ENCODE data around the gene PCDHA5.
"Not testable (repeated sequence)": the region's sequence is repeated elsewhere in the genome, so short reads cannot be mapped to it uniquely, and the experiment has no call there.

PCDHA5 gene

DNA sequence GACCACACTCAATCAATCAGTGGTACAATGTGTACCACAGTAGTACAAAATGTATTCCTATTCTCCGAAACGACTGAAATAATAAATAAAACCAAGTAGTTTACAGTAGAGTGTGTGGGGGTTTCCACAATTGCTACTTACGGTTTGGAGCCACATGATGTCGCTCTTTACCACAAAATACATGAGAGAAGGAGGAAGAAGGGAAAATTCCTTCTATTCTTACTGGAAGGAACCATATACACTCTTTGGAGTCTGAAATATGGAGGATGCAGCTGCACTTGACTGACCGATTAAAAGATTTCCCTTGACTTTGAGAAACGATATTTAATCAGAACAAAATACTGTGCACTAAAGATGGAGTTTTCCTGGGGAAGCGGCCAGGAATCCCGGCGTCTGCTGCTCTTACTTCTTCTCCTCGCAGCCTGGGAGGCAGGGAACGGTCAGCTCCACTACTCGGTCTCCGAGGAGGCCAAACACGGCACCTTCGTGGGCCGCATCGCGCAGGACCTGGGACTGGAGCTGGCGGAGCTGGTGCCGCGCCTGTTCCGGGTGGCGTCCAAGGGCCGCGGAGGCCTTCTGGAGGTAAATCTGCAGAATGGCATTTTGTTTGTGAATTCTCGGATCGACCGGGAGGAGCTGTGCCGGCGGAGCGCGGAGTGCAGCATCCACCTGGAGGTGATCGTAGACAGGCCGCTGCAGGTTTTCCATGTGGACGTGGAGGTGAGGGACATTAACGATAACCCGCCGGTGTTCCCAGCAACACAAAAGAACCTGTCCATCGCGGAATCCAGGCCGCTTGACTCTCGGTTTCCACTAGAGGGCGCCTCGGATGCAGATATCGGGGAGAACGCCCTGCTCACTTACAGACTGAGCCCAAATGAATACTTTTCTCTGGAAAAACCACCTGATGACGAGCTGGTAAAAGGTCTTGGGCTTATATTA lies 14.3 kb upstream of the PCDHA5 start, which contains the start of gene PCDHA4:
Gene PCDHA4, plus strand, starts transcription at position 235 of the 942 bp plus-strand sequence.
- no peak for DNase-seq (ENCODE audit: low read depth)
- no peak within 1 kb of the TSS for H3K4me3 ChIP-seq (ENCODE audit: low read depth, low read length)
- TF ChIP-seq, protein P1, sequence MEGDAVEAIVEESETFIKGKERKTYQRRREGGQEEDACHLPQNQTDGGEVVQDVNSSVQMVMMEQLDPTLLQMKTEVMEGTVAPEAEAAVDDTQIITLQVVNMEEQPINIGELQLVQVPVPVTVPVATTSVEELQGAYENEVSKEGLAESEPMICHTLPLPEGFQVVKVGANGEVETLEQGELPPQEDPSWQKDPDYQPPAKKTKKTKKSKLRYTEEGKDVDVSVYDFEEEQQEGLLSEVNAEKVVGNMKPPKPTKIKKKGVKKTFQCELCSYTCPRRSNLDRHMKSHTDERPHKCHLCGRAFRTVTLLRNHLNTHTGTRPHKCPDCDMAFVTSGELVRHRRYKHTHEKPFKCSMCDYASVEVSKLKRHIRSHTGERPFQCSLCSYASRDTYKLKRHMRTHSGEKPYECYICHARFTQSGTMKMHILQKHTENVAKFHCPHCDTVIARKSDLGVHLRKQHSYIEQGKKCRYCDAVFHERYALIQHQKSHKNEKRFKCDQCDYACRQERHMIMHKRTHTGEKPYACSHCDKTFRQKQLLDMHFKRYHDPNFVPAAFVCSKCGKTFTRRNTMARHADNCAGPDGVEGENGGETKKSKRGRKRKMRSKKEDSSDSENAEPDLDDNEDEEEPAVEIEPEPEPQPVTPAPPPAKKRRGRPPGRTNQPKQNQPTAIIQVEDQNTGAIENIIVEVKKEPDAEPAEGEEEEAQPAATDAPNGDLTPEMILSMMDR (IDR thresholded peaks at IDR 0.05; ENCODE audit: control insufficient read depth, extremely low read depth, insufficient read depth): peak; percentile 57

DNA sequence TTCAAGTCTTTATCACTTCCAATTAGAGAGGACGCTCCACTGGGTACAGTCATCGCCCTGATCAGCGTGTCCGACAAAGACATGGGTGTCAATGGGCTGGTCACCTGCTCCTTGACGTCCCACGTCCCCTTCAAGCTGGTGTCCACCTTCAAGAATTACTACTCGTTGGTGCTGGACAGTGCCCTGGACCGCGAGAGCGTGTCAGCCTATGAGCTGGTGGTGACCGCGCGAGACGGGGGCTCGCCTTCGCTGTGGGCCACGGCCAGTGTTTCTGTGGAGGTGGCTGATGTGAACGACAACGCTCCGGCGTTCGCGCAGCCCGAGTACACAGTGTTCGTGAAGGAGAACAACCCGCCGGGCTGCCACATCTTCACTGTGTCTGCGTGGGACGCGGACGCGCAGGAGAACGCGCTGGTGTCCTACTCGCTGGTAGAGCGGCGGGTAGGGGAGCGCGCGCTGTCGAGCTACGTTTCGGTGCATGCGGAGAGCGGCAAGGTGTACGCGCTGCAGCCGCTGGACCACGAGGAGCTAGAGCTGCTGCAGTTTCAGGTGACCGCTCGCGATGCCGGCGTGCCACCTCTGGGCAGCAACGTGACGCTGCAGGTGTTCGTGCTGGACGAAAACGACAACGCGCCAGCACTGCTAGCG lies 13.0 kb upstream of the PCDHA5 start:
- not testable (repeated sequence) for DNase-seq (ENCODE audit: low read depth); H3K4me3 ChIP-seq (ENCODE audit: low read depth, low read length)

DNA sequence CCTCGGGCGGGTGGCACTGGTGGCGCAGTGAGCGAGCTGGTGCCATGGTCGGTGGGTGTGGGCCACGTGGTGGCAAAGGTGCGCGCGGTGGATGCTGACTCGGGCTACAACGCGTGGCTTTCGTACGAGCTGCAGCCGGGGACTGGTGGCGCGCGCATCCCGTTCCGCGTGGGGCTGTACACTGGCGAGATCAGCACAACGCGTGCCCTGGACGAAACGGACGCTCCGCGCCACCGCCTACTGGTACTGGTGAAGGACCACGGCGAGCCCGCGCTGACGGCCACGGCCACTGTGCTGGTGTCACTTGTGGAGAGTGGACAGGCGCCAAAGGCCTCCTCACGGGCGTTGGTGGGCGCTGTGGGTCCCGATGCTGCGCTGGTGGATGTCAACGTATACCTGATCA lies 12.5 kb upstream of the PCDHA5 start:
- H3K4me3 ChIP-seq (ENCODE audit: low read depth, low read length): no peak overlapping the region
- TF ChIP-seq, protein P1 (IDR thresholded peaks at IDR 0.05; ENCODE audit: control insufficient read depth, extremely low read depth, insufficient read depth): no peak
- DNase-seq (ENCODE audit: low read depth): no peak

DNA sequence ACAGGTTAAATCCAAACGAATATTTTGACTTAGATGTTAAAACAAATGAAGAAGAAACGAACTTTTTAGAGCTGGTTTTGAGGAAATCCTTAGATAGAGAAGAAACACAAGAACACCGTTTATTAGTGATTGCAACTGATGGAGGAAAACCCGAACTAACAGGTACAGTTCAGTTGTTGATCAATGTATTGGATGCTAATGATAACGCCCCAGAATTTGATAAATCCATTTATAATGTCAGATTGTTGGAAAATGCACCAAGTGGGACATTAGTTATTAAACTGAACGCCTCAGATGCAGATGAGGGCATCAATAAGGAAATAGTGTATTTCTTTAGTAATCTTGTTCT lies 842 bp downstream of the PCDHA5 start:
- TF ChIP-seq, protein P1 (IDR thresholded peaks at IDR 0.05; ENCODE audit: control insufficient read depth, extremely low read depth, insufficient read depth): no peak
- H3K4me3 ChIP-seq (ENCODE audit: low read depth, low read length): no peak overlapping the region
- no peak for DNase-seq (ENCODE audit: low read depth)

DNA sequence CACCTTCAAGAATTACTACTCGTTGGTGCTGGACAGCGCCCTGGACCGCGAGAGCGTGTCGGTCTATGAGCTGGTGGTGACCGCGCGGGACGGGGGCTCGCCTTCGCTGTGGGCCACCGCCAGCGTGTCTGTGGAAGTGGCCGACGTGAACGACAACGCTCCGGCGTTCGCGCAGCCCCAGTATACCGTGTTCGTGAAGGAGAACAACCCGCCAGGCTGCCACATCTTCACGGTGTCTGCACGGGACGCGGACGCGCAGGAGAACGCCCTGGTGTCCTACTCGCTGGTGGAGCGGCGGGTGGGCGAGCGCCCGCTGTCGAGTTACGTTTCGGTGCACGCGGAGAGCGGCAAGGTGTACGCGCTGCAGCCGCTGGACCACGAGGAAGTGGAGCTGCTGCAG lies 1.6 kb downstream of the PCDHA5 start:
- not testable (repeated sequence) for H3K4me3 ChIP-seq (ENCODE audit: low read depth, low read length); DNase-seq (ENCODE audit: low read depth)

DNA sequence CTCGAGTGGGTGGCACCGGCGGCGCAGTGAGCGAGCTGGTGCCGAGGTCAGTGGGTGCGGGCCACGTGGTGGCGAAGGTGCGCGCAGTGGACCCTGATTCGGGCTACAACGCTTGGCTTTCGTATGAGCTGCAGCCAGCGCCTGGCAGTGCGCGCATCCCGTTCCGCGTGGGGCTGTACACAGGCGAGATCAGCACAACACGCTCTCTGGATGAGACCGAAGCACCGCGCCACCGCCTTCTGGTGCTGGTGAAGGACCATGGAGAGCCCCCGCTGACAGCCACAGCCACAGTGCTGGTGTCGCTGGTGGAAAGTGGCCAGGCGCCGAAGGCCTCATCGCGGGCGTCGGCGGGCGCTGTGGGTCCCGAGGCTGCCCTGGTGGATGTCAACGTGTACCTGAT lies 2.1 kb downstream of the PCDHA5 start:
- no peak overlapping the region for H3K4me3 ChIP-seq (ENCODE audit: low read depth, low read length)
- DNase-seq (ENCODE audit: low read depth): no peak
- TF ChIP-seq, protein P1 (IDR thresholded peaks at IDR 0.05; ENCODE audit: control insufficient read depth, extremely low read depth, insufficient read depth): no peak

DNA sequence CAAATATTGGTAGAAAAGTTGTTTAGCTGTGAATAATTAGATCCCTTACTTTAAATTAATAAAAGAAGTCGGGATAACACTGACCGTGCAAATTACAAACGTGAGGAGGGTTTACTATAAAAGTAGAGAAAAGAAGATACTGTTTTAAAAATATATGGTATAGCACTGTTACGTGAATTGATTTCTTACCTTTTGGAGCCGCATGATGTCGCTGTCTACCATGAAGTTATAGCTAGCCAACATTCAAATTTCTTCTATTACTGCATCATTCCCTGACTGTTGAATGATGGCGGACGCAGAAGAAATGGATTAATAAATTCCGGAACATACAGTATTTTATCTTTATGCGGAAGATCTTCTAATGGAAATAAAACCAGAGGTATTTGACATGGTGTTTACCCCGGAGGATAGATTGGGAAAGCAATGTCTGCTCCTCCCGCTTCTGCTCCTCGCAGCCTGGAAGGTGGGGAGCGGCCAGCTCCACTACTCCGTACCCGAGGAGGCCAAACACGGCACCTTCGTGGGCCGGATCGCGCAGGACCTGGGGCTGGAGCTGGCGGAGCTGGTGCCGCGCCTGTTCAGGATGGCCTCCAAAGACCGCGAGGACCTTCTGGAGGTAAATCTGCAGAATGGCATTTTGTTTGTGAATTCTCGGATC lies 6.4 kb downstream of the PCDHA5 start, which contains the start of gene PCDHA6:
Gene PCDHA6, plus strand, starts transcription at position 257 of the 658 bp plus-strand sequence. Its CDS starts 132 bp downstream, at position 389.
- H3K4me3 ChIP-seq (ENCODE audit: low read depth, low read length): no peak within 1 kb of the TSS
- no peak for DNase-seq (ENCODE audit: low read depth)
- TF ChIP-seq, protein P1 (IDR thresholded peaks at IDR 0.05; ENCODE audit: control insufficient read depth, extremely low read depth, insufficient read depth): peak; percentile 25; the same call in 1 of the 2 replicates

Data from LNCaP clone FGC (cell line).